GM12878 (cell line): ENCODE results near the gene MTO1. TPM values are rescaled to one million over a fixed set of nuclear protein-coding genes. Genes with fewer than 3 reads are reported as not detected.

Experiments used
- ATF7 ChIP-seq: fragments of 450-650 bp; IDR thresholded peaks from 2 replicates; pipeline ENCODE4 v1.6.1; 2016; ENCODE audit warnings: low read depth, mild to moderate bottlenecking
- BCL11A ChIP-seq: IDR thresholded peaks from 2 replicates; pipeline ENCODE4 v1.6.1; 2011; ENCODE audit warnings: low read depth, low read length
- BMI1 ChIP-seq: fragments of 450-650 bp; IDR thresholded peaks from 2 replicates; pipeline ENCODE4 v1.6.1; 2016; ENCODE audit warnings: mild to moderate bottlenecking, moderate library complexity, borderline replicate concordance
- CREB1 ChIP-seq: IDR thresholded peaks from 2 replicates; pipeline ENCODE4 v1.6.1; 2012; ENCODE audit warnings: low read depth, mild to moderate bottlenecking, inconsistent platforms
- EP300 ChIP-seq, 2 experiments: fragments of 150-350 bp in 1 of 2; IDR thresholded peaks; 2 replicates each; pipeline ENCODE4 v1.6.1; 2011 to 2012; ENCODE audit warnings: low read depth in 2 of 2, low read length in 2 of 2, borderline replicate concordance in 1 of 2, improper control_type of control experiment in 1 of 2, inconsistent platforms in 1 of 2; ENCODE audit not compliant: control insufficient read depth in 1 of 2
- HCFC1 ChIP-seq: fragments of 150-350 bp; IDR thresholded peaks from 2 replicates; pipeline ENCODE4 v1.6.1; 2014; ENCODE audit warnings: low read length
- IRF4 ChIP-seq: IDR thresholded peaks from 2 replicates; pipeline ENCODE4 v1.6.1; 2011; ENCODE audit warnings: low read depth, low read length
- KLF5 ChIP-seq: fragments of 450-650 bp; IDR thresholded peaks from 2 replicates; pipeline ENCODE4 v1.6.1; 2014; ENCODE audit warnings: mild to moderate bottlenecking; ENCODE audit not compliant: partially characterized antibody
- PML ChIP-seq: IDR thresholded peaks from 2 replicates; pipeline ENCODE4 v1.6.1; 2012; ENCODE audit warnings: low read length, inconsistent platforms
- POLR2AphosphoS2 ChIP-seq: IDR thresholded peaks from 2 replicates; pipeline ENCODE4 v1.6.1; 2011; ENCODE audit warnings: low read depth, mild to moderate bottlenecking, low read length, improper control_type of control experiment, moderate library complexity
- POLR2AphosphoS5 ChIP-seq: IDR thresholded peaks from 2 replicates; pipeline ENCODE4 v1.6.1; 2011; ENCODE audit warnings: mild to moderate bottlenecking, low read length, inconsistent platforms
- SP1 ChIP-seq: IDR thresholded peaks from one replicate; pipeline ENCODE4 v1.6.1; 2011; ENCODE audit warnings: low read depth, low read length
- SUPT20H ChIP-seq: IDR thresholded peaks from 2 replicates; pipeline ENCODE4 v1.6.1; 2011; ENCODE audit warnings: low read depth, mild to moderate bottlenecking, low read length, moderate library complexity, borderline replicate concordance; ENCODE audit not compliant: control insufficient read depth
- TCF12 ChIP-seq: IDR thresholded peaks from 2 replicates; pipeline ENCODE4 v1.6.1; 2011; ENCODE audit warnings: low read depth, mild to moderate bottlenecking, low read length
- ZNF384 ChIP-seq: IDR thresholded peaks from 2 replicates; pipeline ENCODE4 v1.6.1; 2012; ENCODE audit warnings: low read depth, mild to moderate bottlenecking, low read length, improper control_type of control experiment, borderline replicate concordance
- polyA plus RNA-seq, 11 experiments: library from polyadenylated mRNA; depleted of rRNA in 4 of 11; unstranded in 6 of 11; stranded (reverse) in 5 of 11; fragments of >200 nt; fragmentation: Nextera tagmentation in 4 of 11; fragmentation: Illumina TruSeq in 1 of 11; extraction: Ambion mirVana in 4 of 11; extraction: Trizol in 1 of 11; gene quantifications; 1 replicate in 1 of 11; 2 replicates in 10 of 11; pipeline versions ENCODE4 v1.2.1 to v1.2.3, GENCODE V29; 2011 to 2016; ENCODE audit warnings: inconsistent platforms in 2 of 11, missing spikeins in 2 of 11, low read depth in 1 of 11
- total RNA-seq, 4 experiments: library from RNA; depleted of rRNA in 3 of 4; stranded (reverse); fragments of >200 nt in 3 of 4; fragmentation: Illumina TruSeq in 1 of 4; extraction: Trizol in 1 of 4; gene quantifications; 2 replicates each; pipeline versions ENCODE4 v1.2.1 to v1.2.3, GENCODE V29; 2013 to 2021
- TF ChIP-seq, protein P1 (sequence below): fragments of 450-650 bp; IDR thresholded peaks from 2 replicates; pipeline ENCODE4 v1.6.1; 2018; ENCODE audit warnings: mild to moderate bottlenecking, low read depth, moderate library complexity; ENCODE audit not compliant: partially characterized antibody
- TF ChIP-seq, protein P2 (sequence below): fragments of 450-650 bp; IDR thresholded peaks from 2 replicates; pipeline ENCODE4 v1.6.1; 2017; ENCODE audit warnings: mild to moderate bottlenecking, low read depth, inconsistent platforms; ENCODE audit not compliant: poor library complexity, severe bottlenecking
- TF ChIP-seq, protein P3 (sequence below): IDR thresholded peaks from 2 replicates; pipeline ENCODE4 v1.6.1; 2011; ENCODE audit warnings: mild to moderate bottlenecking, low read depth, low read length, moderate library complexity; ENCODE audit not compliant: insufficient replicate concordance
- TF ChIP-seq, protein P4 (sequence below): fragments of 450-650 bp; IDR thresholded peaks from 2 replicates; pipeline ENCODE4 v1.6.1; 2016; ENCODE audit warnings: mild to moderate bottlenecking, moderate library complexity, borderline replicate concordance

The MTO1 gene
- total and polyA plus RNA-seq, 10 of the 15 experiments (the other 5 are each of a cell fraction or from before 2014, with no cell fraction given) = 24.8 to 53.6 (median 33.1) TPM

DNA sequence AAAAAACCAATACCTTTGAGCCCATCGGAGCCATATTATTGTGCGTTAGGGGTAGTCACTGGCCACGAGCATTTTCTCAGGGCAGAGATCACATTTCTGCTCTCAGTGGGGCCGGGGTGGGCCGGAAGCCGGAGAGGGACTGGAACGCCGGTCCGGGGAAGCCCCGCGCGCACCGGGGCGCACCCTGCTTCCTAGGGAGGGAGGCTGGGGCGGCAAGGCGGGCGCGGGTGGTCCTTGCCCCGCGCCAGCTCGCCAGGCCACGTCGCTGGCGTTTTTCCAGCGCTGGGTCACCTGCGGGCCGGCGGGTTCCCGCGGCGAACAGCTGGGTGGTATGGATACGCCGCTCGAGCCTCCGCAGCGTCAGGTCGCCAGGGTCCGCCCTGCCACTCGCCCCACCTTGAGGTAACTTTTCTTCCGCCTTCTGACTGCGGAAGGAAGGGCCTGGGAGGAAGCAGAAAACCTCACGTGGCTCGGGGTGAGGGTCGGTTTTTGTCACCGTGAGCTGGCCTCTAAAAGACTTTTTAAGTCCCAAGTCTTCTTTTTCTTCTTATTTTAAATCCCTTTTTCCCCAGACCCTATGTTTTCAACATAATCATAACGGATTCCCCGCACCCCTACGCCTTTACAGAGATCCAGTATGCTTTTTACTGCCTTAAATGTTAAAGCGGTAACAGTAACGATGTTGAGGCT is 62.0 kb downstream of the MTO1 start (continued):
- peak; percentile 91 for TF ChIP-seq POLR2AphosphoS5
- TF ChIP-seq HCFC1 = no peak
- TF ChIP-seq, protein P1, sequence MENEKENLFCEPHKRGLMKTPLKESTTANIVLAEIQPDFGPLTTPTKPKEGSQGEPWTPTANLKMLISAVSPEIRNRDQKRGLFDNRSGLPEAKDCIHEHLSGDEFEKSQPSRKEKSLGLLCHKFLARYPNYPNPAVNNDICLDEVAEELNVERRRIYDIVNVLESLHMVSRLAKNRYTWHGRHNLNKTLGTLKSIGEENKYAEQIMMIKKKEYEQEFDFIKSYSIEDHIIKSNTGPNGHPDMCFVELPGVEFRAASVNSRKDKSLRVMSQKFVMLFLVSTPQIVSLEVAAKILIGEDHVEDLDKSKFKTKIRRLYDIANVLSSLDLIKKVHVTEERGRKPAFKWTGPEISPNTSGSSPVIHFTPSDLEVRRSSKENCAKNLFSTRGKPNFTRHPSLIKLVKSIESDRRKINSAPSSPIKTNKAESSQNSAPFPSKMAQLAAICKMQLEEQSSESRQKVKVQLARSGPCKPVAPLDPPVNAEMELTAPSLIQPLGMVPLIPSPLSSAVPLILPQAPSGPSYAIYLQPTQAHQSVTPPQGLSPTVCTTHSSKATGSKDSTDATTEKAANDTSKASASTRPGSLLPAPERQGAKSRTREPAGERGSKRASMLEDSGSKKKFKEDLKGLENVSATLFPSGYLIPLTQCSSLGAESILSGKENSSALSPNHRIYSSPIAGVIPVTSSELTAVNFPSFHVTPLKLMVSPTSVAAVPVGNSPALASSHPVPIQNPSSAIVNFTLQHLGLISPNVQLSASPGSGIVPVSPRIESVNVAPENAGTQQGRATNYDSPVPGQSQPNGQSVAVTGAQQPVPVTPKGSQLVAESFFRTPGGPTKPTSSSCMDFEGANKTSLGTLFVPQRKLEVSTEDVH = no peak
- TF ChIP-seq IRF4 = no peak
- TF ChIP-seq, protein P2, sequence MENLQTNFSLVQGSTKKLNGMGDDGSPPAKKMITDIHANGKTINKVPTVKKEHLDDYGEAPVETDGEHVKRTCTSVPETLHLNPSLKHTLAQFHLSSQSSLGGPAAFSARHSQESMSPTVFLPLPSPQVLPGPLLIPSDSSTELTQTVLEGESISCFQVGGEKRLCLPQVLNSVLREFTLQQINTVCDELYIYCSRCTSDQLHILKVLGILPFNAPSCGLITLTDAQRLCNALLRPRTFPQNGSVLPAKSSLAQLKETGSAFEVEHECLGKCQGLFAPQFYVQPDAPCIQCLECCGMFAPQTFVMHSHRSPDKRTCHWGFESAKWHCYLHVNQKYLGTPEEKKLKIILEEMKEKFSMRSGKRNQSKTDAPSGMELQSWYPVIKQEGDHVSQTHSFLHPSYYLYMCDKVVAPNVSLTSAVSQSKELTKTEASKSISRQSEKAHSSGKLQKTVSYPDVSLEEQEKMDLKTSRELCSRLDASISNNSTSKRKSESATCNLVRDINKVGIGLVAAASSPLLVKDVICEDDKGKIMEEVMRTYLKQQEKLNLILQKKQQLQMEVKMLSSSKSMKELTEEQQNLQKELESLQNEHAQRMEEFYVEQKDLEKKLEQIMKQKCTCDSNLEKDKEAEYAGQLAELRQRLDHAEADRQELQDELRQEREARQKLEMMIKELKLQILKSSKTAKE = peak; percentile 63
- TF ChIP-seq BCL11A = peak; percentile 38; the same call in 1 of the 2 replicates
- TF ChIP-seq CREB1 = no peak; the same call in 1 of the 2 replicates
- TF ChIP-seq ATF7 = peak; percentile 45; the same call in 1 of the 2 replicates
- TF ChIP-seq PML = peak; percentile 92; the same call in 1 of the 2 replicates
- no peak for TF ChIP-seq EP300 (IDR thresholded peaks at IDR 0.05; ENCODE audit: borderline replicate concordance in 1 of 2, control insufficient read depth in 1 of 2, low read depth in 2 of 2, low read length in 2 of 2)
- TF ChIP-seq ZNF384 = no peak
- TF ChIP-seq BMI1 = no peak
- TF ChIP-seq POLR2AphosphoS2 = 0 out of 2 replicates have a peak, but pooled peaks have one; percentile 68
- no peak for TF ChIP-seq SP1
- TF ChIP-seq, protein P3, sequence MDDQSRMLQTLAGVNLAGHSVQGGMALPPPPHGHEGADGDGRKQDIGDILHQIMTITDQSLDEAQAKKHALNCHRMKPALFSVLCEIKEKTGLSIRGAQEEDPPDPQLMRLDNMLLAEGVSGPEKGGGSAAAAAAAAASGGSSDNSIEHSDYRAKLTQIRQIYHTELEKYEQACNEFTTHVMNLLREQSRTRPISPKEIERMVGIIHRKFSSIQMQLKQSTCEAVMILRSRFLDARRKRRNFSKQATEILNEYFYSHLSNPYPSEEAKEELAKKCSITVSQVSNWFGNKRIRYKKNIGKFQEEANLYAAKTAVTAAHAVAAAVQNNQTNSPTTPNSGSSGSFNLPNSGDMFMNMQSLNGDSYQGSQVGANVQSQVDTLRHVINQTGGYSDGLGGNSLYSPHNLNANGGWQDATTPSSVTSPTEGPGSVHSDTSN = peak; percentile 35
- TF ChIP-seq TCF12 = peak; percentile 65; the same call in 1 of the 2 replicates
- TF ChIP-seq, protein P4, sequence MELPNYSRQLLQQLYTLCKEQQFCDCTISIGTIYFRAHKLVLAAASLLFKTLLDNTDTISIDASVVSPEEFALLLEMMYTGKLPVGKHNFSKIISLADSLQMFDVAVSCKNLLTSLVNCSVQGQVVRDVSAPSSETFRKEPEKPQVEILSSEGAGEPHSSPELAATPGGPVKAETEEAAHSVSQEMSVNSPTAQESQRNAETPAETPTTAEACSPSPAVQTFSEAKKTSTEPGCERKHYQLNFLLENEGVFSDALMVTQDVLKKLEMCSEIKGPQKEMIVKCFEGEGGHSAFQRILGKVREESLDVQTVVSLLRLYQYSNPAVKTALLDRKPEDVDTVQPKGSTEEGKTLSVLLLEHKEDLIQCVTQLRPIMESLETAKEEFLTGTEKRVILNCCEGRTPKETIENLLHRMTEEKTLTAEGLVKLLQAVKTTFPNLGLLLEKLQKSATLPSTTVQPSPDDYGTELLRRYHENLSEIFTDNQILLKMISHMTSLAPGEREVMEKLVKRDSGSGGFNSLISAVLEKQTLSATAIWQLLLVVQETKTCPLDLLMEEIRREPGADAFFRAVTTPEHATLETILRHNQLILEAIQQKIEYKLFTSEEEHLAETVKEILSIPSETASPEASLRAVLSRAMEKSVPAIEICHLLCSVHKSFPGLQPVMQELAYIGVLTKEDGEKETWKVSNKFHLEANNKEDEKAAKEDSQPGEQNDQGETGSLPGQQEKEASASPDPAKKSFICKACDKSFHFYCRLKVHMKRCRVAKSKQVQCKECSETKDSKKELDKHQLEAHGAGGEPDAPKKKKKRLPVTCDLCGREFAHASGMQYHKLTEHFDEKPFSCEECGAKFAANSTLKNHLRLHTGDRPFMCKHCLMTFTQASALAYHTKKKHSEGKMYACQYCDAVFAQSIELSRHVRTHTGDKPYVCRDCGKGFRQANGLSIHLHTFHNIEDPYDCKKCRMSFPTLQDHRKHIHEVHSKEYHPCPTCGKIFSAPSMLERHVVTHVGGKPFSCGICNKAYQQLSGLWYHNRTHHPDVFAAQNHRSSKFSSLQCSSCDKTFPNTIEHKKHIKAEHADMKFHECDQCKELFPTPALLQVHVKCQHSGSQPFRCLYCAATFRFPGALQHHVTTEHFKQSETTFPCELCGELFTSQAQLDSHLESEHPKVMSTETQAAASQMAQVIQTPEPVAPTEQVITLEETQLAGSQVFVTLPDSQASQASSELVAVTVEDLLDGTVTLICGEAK = peak; percentile 50; the same call in 1 of the 2 replicates
- no peak for TF ChIP-seq SUPT20H
- TF ChIP-seq KLF5 = no peak
